ENCODE results near the gene SLC16A13. TPM values are rescaled to one million over a fixed set of nuclear protein-coding genes. Genes with fewer than 3 reads are reported as not detected.

SLC16A13 gene
- total and polyA plus RNA-seq, 2 donors (not counting 3 experiments of a cell fraction or from before 2014, with no cell fraction given) = 16.8 to 24.7 TPM

- H3K9me3 ChIP-seq (replicated peaks; ENCODE audit: control insufficient read depth, insufficient read depth, low read length) = no peaks in the 10 kb centered on the region
- no peak overlapping the region for H3K4me2 ChIP-seq (ENCODE audit: insufficient read depth, low read length)
- H3K9ac ChIP-seq (replicated peaks; ENCODE audit: extremely low read depth, insufficient read depth, low read length) = no peak overlapping the region
- H4K20me1 ChIP-seq (replicated peaks; ENCODE audit: control insufficient read depth, extremely low read depth, insufficient read depth, low read length) = no peaks in the 10 kb centered on the region
- intact Hi-C loops (cut with micrococcal nuclease) (no loop called here), dilution Hi-C loops (cut with MboI; ENCODE audit: extremely low pct_ligation_motif_present, low sequenced_read_pairs) (no loop called here)
- peaks cover 0 to 1% of the 10 kb centered on the region in 2 experiments for H3K27me3 ChIP-seq (ENCODE audit: control insufficient read depth in 2 of 2, insufficient read depth in 2 of 2, low read length in 2 of 2)
- H3K9me1 ChIP-seq (replicated peaks; ENCODE audit: control insufficient read depth, extremely low read depth, insufficient read depth, low read length) = no peaks in the 10 kb centered on the region
- POLR2A ChIA-PET = no interaction called here
- no peak for FAIRE-seq
- BruUV-seq (replicated peaks) = no TSS peak
- no peak for DNase-seq (ENCODE audit: low read depth, low spot score)
- H3K36me3 ChIP-seq (ENCODE audit: control insufficient read depth in 2 of 2, extremely low read depth in 1 of 2, insufficient read depth in 2 of 2, low read length in 2 of 2) = no peaks in the 10 kb centered on the region
- TF ChIP-seq POLR2A (IDR thresholded peaks at IDR 0.05; ENCODE audit: low read depth, low read length) = no peak
- TF ChIP-seq EZH2 (IDR thresholded peaks at IDR 0.05; ENCODE audit: borderline replicate concordance, low read depth, low read length, severe bottlenecking) = no peak
- no peak for TF ChIP-seq POLR2AphosphoS5 (IDR thresholded peaks at IDR 0.05; ENCODE audit: insufficient read depth, low read depth, low read length)
- no peak for TF ChIP-seq MAX (IDR thresholded peaks at IDR 0.05; ENCODE audit: insufficient read depth, insufficient read length)
- TF ChIP-seq FOS (IDR thresholded peaks at IDR 0.05; ENCODE audit: borderline replicate concordance, insufficient read depth, low read length) = no peak
- no peak overlapping the region for H2AFZ ChIP-seq (ENCODE audit: low read depth, low read length)
- no peaks in the 10 kb centered on the region for H3K4me1 ChIP-seq (ENCODE audit: control insufficient read depth, extremely low read depth, insufficient read depth, low read length)
- no peaks in the 10 kb centered on the region for H3K79me2 ChIP-seq (ENCODE audit: control insufficient read depth, insufficient read depth, low read length)
- no peak overlapping the region for H3K27ac ChIP-seq (ENCODE audit: insufficient read depth, low read depth, low read length)
- H3K4me3 ChIP-seq (replicated peaks in 1 of 3; ENCODE audit: insufficient read depth in 1 of 3, low read depth in 1 of 3, low read length in 3 of 3) = no peak overlapping the region
- CTCF ChIA-PET = interaction anchor here (0.6 to 1.2 kb wide), 2 partner anchors 25 to 88 kb away, joined by 3 to 4 read pairs; no protein-coding TSS in a partner anchor
These were observed 34.9 kb downstream of the SLC16A13 start for GRCh38 chr17:7070712-7071111.

GRCh38 chr17:7072406-7072805 lies 36.6 kb downstream of the SLC16A13 start:
- DNase-seq (ENCODE audit: low read depth, low spot score) (no peak), FAIRE-seq (no peak)
- Histone ChIP-seq H3K36me3 (ENCODE audit: control insufficient read depth in 2 of 2, extremely low read depth in 1 of 2, insufficient read depth in 2 of 2, low read length in 2 of 2) (no peaks in the 10 kb centered on the region), H3K4me2 (ENCODE audit: insufficient read depth, low read length) (no peak overlapping the region), H3K27me3 (ENCODE audit: control insufficient read depth in 2 of 2, insufficient read depth in 2 of 2, low read length in 2 of 2) (peaks cover 0 to 1% of the 10 kb centered on the region in 2 experiments), H4K20me1 (replicated peaks; ENCODE audit: control insufficient read depth, extremely low read depth, insufficient read depth, low read length) (no peaks in the 10 kb centered on the region), H3K4me1 (ENCODE audit: control insufficient read depth, extremely low read depth, insufficient read depth, low read length) (no peaks in the 10 kb centered on the region), H3K9ac (replicated peaks; ENCODE audit: extremely low read depth, insufficient read depth, low read length) (no peak overlapping the region), H3K9me1 (replicated peaks; ENCODE audit: control insufficient read depth, extremely low read depth, insufficient read depth, low read length) (no peaks in the 10 kb centered on the region), H3K79me2 (ENCODE audit: control insufficient read depth, insufficient read depth, low read length) (no peaks in the 10 kb centered on the region), H3K4me3 (replicated peaks in 1 of 3; ENCODE audit: insufficient read depth in 1 of 3, low read depth in 1 of 3, low read length in 3 of 3) (no peak overlapping the region), H2AFZ (ENCODE audit: low read depth, low read length) (no peak overlapping the region), H3K9me3 (replicated peaks; ENCODE audit: control insufficient read depth, insufficient read depth, low read length) (no peaks in the 10 kb centered on the region), H3K27ac (ENCODE audit: insufficient read depth, low read depth, low read length) (no peak overlapping the region)
- dilution Hi-C loops (cut with MboI; ENCODE audit: extremely low pct_ligation_motif_present, low sequenced_read_pairs) (no loop called here), intact Hi-C loops (cut with micrococcal nuclease) (no loop called here)
- no peak for TF ChIP-seq MAX (IDR thresholded peaks at IDR 0.05; ENCODE audit: insufficient read depth, insufficient read length)
- TF ChIP-seq JUN (IDR thresholded peaks at IDR 0.05; ENCODE audit: borderline replicate concordance, insufficient read depth, insufficient read length, low read depth) = no peak
- no peak for TF ChIP-seq CTCF (IDR thresholded peaks at IDR 0.05; ENCODE audit: extremely low read depth in 1 of 2, insufficient read depth in 1 of 2, low read depth in 1 of 2, low read length in 2 of 2)
- TF ChIP-seq GATA2 (IDR thresholded peaks at IDR 0.05; ENCODE audit: insufficient read depth, insufficient read length, low read depth, low read length) = no peak
- TF ChIP-seq FOS (IDR thresholded peaks at IDR 0.05; ENCODE audit: borderline replicate concordance, insufficient read depth, low read length) = no peak
- TF ChIP-seq EZH2 (IDR thresholded peaks at IDR 0.05; ENCODE audit: borderline replicate concordance, low read depth, low read length, severe bottlenecking) = no peak
- no peak for TF ChIP-seq POLR2A (IDR thresholded peaks at IDR 0.05; ENCODE audit: low read depth, low read length)
- TF ChIP-seq MYC (IDR thresholded peaks at IDR 0.05; ENCODE audit: low read depth, low read length) = no peak
- no peak for TF ChIP-seq POLR2AphosphoS5 (IDR thresholded peaks at IDR 0.05; ENCODE audit: insufficient read depth, low read depth, low read length)
- POLR2A ChIA-PET = no interaction called here
- CTCF ChIA-PET = no interaction called here
- BruUV-seq (replicated peaks) = no TSS peak
